Measurements from ENCODE around the gene TANC2. TPM values are rescaled to one million over a fixed set of nuclear protein-coding genes. Genes with fewer than 3 reads are reported as not detected.

Gene TANC2
- total RNA-seq, 1 experiment from 2014 or later, result 29.9 TPM

DNA sequence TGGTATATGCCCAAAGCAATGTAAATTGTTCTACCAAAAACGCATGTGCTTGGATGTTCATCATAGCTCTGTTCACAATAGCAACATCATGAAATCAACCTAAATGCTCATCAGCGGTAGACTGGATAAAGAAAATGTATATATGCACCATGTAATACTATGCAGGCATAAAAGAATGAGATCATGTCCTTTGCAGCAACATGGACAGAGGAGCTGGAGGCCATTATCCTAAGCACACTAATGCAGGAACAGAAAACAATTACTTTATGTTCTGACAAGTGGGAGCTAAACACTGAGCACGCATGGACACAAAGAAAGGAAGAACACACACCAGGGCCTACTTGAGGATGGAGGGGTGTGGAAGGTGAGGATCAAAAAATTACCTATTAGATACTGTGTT is 33.7 kb downstream of the TANC2 start:
- BruUV-seq (replicated peaks), result no TSS peak
- Mint-ChIP-seq H3K27ac (ENCODE audit: unreplicated experiment) (no peak overlapping the region), H3K4me3 (ENCODE audit: low read depth, unreplicated experiment) (no peak overlapping the region), H3K4me1 (ENCODE audit: low read depth, unreplicated experiment) (peaks cover 10% of the 10 kb centered on the region), H3K9me3 (ENCODE audit: low read depth, unreplicated experiment) (no peaks in the 10 kb centered on the region), H3K27me3 (ENCODE audit: unreplicated experiment) (no peaks in the 10 kb centered on the region), H3K36me3 (ENCODE audit: insufficient read depth, unreplicated experiment) (no peaks in the 10 kb centered on the region)
- intact Hi-C loops (cut with micrococcal nuclease; ENCODE audit: unreplicated experiment), result no loop called here
- CTCF ChIA-PET, result interaction anchor here (1.1 kb wide), 1 partner anchor 10 kb away, joined by 4 read pairs; no protein-coding TSS in a partner anchor
- no peak for DNase-seq
- TF ChIP-seq, protein P1, sequence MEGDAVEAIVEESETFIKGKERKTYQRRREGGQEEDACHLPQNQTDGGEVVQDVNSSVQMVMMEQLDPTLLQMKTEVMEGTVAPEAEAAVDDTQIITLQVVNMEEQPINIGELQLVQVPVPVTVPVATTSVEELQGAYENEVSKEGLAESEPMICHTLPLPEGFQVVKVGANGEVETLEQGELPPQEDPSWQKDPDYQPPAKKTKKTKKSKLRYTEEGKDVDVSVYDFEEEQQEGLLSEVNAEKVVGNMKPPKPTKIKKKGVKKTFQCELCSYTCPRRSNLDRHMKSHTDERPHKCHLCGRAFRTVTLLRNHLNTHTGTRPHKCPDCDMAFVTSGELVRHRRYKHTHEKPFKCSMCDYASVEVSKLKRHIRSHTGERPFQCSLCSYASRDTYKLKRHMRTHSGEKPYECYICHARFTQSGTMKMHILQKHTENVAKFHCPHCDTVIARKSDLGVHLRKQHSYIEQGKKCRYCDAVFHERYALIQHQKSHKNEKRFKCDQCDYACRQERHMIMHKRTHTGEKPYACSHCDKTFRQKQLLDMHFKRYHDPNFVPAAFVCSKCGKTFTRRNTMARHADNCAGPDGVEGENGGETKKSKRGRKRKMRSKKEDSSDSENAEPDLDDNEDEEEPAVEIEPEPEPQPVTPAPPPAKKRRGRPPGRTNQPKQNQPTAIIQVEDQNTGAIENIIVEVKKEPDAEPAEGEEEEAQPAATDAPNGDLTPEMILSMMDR (IDR thresholded peaks at IDR 0.05; ENCODE audit: unreplicated experiment), result no peak

DNA sequence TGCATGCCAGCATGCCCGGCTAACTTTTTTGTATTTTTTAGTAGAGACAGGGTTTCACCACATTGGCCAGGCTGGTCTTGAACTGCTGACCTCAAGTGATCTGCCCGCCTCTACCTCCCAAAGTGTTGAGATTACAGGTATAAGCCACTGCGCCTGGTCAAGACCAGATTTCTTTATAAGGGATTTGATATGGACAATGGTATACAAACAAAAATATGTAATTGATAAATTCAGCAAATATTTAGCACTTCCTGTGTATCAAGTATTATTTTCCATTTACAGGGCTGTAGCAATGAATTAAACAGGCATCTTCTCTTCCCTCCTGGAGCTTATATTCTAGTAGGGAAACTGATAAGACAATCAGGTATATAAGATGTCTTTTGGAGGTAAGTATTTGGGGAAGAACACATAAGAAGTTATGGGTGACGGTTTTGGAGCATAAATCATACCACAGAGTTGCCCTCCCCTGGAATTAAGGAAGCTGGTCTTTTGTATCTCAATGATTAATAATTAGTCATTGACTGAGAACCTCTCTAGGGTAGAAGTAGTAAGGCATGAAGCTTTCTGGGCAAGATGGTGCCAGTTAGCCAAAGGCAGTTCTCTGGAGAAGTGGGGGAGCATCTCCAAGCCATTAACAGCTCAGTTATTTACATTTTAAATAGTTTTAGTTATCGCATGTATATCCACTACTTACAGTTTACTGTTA is 35.8 kb downstream of the TANC2 start:
- Mint-ChIP-seq H3K36me3 (ENCODE audit: insufficient read depth, unreplicated experiment) (no peaks in the 10 kb centered on the region), H3K4me1 (ENCODE audit: low read depth, unreplicated experiment) (peaks cover 10% of the 10 kb centered on the region), H3K9me3 (ENCODE audit: low read depth, unreplicated experiment) (no peaks in the 10 kb centered on the region), H3K27me3 (ENCODE audit: unreplicated experiment) (no peaks in the 10 kb centered on the region), H3K4me3 (ENCODE audit: low read depth, unreplicated experiment) (no peak overlapping the region), H3K27ac (ENCODE audit: unreplicated experiment) (no peak overlapping the region)
- intact Hi-C loops (cut with micrococcal nuclease; ENCODE audit: unreplicated experiment), result no loop called here
- no TSS peak for BruUV-seq (replicated peaks)
- TF ChIP-seq, protein P1 (IDR thresholded peaks at IDR 0.05; ENCODE audit: unreplicated experiment), result no peak
- no peak for DNase-seq
- CTCF ChIA-PET, result interaction anchor here (0.5 to 1.2 kb wide), 2 partner anchors 32 to 286 kb away, joined by 3 read pairs; no protein-coding TSS in a partner anchor

DNA sequence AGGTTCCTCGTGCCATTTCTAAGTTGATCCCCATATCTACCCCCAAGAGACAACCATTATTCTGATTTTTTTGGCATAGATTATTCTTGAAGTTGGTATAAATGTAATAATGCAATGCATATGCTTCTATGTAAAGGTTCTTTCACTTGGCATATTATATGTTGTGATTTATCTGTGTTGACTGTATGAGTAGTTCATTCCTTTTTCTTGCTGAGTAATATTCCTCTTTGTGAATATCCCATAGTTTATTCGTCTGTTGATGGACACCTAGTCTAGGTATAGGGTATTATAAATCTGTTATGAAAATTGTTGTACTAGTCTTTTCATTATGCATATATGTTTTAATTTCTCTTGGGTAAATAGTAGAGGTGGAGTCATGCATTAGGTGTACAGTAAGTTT is 36.6 kb downstream of the TANC2 start:
- intact Hi-C loops (cut with micrococcal nuclease; ENCODE audit: unreplicated experiment), result no loop called here
- no peaks in the 10 kb centered on the region for H3K36me3 Mint-ChIP-seq (ENCODE audit: insufficient read depth, unreplicated experiment)
- BruUV-seq (replicated peaks), result no TSS peak
- H3K9me3 Mint-ChIP-seq (ENCODE audit: low read depth, unreplicated experiment), result no peaks in the 10 kb centered on the region
- DNase-seq, result no peak
- H3K4me1 Mint-ChIP-seq (ENCODE audit: low read depth, unreplicated experiment), result peaks cover 10% of the 10 kb centered on the region
- no peak overlapping the region for H3K4me3 Mint-ChIP-seq (ENCODE audit: low read depth, unreplicated experiment)
- H3K27ac Mint-ChIP-seq (ENCODE audit: unreplicated experiment), result no peak overlapping the region
- TF ChIP-seq, protein P1 (IDR thresholded peaks at IDR 0.05; ENCODE audit: unreplicated experiment), result no peak
- no peaks in the 10 kb centered on the region for H3K27me3 Mint-ChIP-seq (ENCODE audit: unreplicated experiment)
- CTCF ChIA-PET, result interaction anchor here (0.5 to 1.2 kb wide), 2 partner anchors 31 to 286 kb away, joined by 3 read pairs; no protein-coding TSS in a partner anchor

DNA sequence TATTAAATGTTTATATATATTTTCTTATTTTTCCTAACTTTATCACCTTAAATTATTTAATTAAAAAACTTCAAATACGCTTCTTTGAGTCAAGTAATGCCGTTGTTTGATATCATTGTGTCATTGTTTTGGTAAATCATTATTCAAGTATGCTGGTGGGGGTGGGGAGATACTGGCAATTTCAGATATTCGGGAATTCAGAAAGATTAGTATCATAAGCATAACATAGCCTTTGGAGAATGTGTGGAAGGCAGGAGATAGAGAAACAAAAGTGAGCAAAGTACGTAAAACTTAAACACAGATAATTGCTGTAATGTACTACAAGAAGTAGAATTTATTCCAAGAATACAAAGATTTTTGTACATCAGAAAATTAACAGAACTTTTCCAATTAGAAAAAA is 49.8 kb downstream of the TANC2 start:
- Mint-ChIP-seq H3K4me3 (ENCODE audit: low read depth, unreplicated experiment) (no peak overlapping the region), H3K27ac (ENCODE audit: unreplicated experiment) (no peak overlapping the region), H3K9me3 (ENCODE audit: low read depth, unreplicated experiment) (no peaks in the 10 kb centered on the region), H3K36me3 (ENCODE audit: insufficient read depth, unreplicated experiment) (peaks cover 10% of the 10 kb centered on the region), H3K4me1 (ENCODE audit: low read depth, unreplicated experiment) (peaks cover 11% of the 10 kb centered on the region), H3K27me3 (ENCODE audit: unreplicated experiment) (no peaks in the 10 kb centered on the region)
- intact Hi-C loops (cut with micrococcal nuclease; ENCODE audit: unreplicated experiment), result no loop called here
- no peak for DNase-seq
- TF ChIP-seq, protein P1 (IDR thresholded peaks at IDR 0.05; ENCODE audit: unreplicated experiment), result no peak
- no TSS peak for BruUV-seq (replicated peaks)
- CTCF ChIA-PET, result no interaction called here

Small RNA genes lying within 50 kb of the gene (microRNA-seq; reads per million reads assigned to microRNA genes)
- gene MIR633, result not detected

Other genes starting within 250 kb of the TANC2 start
- not detected in 2 replicates for gene MARCHF10, start 157.9 kb upstream of the TANC2 start, total RNA-seq (2022)

All from Calu3 (cell line).